ENCODE data around the gene COMMD7.

COMMD7 gene

DNA sequence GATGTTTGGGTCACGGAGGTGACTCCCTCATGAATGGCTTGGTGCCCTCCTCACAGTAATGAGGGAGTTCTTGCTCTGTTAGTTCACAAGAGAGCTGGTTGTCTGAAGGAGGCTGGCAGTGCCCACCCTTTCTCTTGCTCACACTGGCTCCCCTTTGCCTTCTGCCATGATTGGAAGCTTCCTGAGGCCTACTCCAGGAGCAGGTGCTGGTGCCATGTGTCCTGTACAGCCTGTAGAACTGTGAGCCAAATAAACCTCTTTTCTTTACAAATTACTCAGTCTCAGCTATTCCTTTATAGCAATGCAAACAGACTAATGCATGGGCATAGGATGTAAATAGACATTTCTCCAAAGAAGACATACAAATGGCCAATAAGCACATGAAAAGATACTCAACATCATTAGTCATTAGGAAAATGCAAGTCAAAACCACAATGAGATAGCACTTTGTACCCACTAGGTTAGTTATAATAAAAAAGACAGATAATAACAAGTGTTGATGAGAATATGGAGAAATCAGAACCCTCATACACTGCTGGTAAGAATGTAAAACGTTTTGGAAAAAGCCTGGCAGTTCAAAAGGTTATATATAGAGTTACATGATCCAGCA is 87.3 kb downstream of the COMMD7 start:
- no peak overlapping the region for H3K4me3 ChIP-seq (ENCODE audit: low read length)
- DNase-seq (ENCODE audit: low read depth): no peak
- TF ChIP-seq, protein P1, sequence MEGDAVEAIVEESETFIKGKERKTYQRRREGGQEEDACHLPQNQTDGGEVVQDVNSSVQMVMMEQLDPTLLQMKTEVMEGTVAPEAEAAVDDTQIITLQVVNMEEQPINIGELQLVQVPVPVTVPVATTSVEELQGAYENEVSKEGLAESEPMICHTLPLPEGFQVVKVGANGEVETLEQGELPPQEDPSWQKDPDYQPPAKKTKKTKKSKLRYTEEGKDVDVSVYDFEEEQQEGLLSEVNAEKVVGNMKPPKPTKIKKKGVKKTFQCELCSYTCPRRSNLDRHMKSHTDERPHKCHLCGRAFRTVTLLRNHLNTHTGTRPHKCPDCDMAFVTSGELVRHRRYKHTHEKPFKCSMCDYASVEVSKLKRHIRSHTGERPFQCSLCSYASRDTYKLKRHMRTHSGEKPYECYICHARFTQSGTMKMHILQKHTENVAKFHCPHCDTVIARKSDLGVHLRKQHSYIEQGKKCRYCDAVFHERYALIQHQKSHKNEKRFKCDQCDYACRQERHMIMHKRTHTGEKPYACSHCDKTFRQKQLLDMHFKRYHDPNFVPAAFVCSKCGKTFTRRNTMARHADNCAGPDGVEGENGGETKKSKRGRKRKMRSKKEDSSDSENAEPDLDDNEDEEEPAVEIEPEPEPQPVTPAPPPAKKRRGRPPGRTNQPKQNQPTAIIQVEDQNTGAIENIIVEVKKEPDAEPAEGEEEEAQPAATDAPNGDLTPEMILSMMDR (conservative IDR thresholded peaks at IDR 0.05; ENCODE audit: low read length): no peak

DNA sequence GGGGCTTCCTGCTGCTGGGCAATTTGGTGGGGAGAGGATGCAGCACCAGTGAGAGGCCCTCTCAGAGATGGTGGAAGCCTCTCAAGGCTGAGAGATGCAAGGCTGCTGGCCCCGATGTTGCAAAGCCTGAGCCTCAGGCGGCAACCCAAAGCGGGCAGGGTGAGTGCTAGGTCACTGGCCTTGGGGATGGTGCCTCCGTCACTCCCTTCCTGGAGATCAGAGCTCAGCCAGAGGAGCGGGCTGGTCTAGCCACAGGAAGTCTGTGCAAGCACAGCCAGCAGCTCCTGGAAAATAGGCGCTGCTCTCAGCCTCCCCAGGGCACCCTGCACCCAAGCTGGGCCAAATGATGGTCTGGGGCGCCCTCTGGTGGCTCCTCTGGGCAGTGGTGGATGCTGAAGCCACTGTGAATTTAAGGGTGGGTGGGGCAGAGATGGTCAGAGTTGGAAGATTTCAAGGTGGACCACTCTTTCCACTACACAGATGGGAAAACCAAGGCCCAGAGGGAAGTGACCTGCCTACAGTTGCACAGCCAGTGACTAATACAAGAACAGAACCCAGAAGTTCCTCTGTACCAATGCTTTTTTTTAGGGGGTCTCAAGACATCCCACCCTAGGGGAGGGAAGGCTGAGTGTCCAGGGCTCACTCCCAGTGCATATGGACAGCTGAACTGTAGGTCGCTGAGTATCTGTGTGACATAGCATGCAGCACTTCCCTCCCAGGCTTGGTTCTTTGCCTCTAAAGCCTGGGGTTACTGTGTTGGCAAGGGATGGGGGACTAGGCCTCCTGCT is 90.3 kb downstream of the COMMD7 start:
- TF ChIP-seq, protein P1 (conservative IDR thresholded peaks at IDR 0.05; ENCODE audit: low read length): peak; percentile 88
- DNase-seq (ENCODE audit: low read depth): peak; percentile 74
- no peak overlapping the region for H3K4me3 ChIP-seq (ENCODE audit: low read length)

All from AG10803 (cell line).